Umbilical cord (tissue), 2 donors: ENCODE data around the gene LHPP. TPM values are rescaled to one million over a fixed set of nuclear protein-coding genes. Genes with fewer than 3 reads are reported as not detected.

Experiments
- DNase-seq: peaks from one replicate; pipeline ENCODE4 v3.0.0-alpha.2; 2015; ENCODE audit warnings: low spot score
- total RNA-seq: library from RNA; depleted of rRNA; stranded (reverse); fragments of >200 nt; gene quantifications from one replicate; pipeline ENCODE4 v1.2.3, GENCODE V29; 2014; ENCODE audit warnings: low replicate concordance; ENCODE audit not compliant: insufficient read depth

LHPP gene
- total RNA-seq, 1 donor from 2014 or later: 4.8 TPM

GRCh38 chr10:124470544-124471434 is 9.2 kb downstream of the LHPP start:
- no peak for DNase-seq

GRCh38 chr10:124472071-124472470 is 10.4 kb downstream of the LHPP start:
- no peak for DNase-seq

- no peak for DNase-seq
Measured at GRCh38 chr10:124473070-124473469, 11.4 kb downstream of the LHPP start.

- DNase-seq: no peak
Measured at GRCh38 chr10:124474514-124475070, 13.0 kb downstream of the LHPP start.

- no peak for DNase-seq
Measured at GRCh38 chr10:124476043-124476725, 14.6 kb downstream of the LHPP start.

GRCh38 chr10:124477614-124478363 is 16.2 kb downstream of the LHPP start:
- DNase-seq: no peak

GRCh38 chr10:124478515-124478914 is 16.9 kb downstream of the LHPP start:
- DNase-seq: no peak

- DNase-seq: no peak
Measured at GRCh38 chr10:124480860-124481259, 19.2 kb downstream of the LHPP start.

- DNase-seq: no peak
Measured at GRCh38 chr10:124481717-124482116, 20.1 kb downstream of the LHPP start.

- no peak for DNase-seq
Measured at GRCh38 chr10:124482236-124482800, 20.7 kb downstream of the LHPP start.

GRCh38 chr10:124482876-124483275 is 21.3 kb downstream of the LHPP start:
- DNase-seq: no peak

GRCh38 chr10:124484031-124484430 is 22.4 kb downstream of the LHPP start:
- DNase-seq: no peak

- DNase-seq: no peak
Measured at GRCh38 chr10:124484661-124485060, 23.0 kb downstream of the LHPP start.

GRCh38 chr10:124486635-124487034 is 25.0 kb downstream of the LHPP start:
- DNase-seq: no peak

- DNase-seq: no peak
Measured at GRCh38 chr10:124491105-124491504, 29.5 kb downstream of the LHPP start.

- no peak for DNase-seq
Measured at GRCh38 chr10:124492266-124492665, 30.6 kb downstream of the LHPP start.

GRCh38 chr10:124493214-124493882 is 31.7 kb downstream of the LHPP start:
- no peak for DNase-seq

GRCh38 chr10:124494046-124494807 is 32.6 kb downstream of the LHPP start:
- DNase-seq: no peak

- DNase-seq: no peak
Measured at GRCh38 chr10:124495162-124495561, 33.5 kb downstream of the LHPP start.

- DNase-seq: no peak
Measured at GRCh38 chr10:124495725-124496124, 34.1 kb downstream of the LHPP start.
